HG03064 (cell line): Measurements from ENCODE around the gene EIPR1.
"Not testable (repeated sequence)": the region's sequence is repeated elsewhere in the genome, so short reads cannot be mapped to it uniquely, and the experiment has no call there.

Experiments
- ATAC-seq: cut with Tn5 transposase; IDR thresholded peaks from one replicate; pipeline ENCODE4 v1.9.1; 2021; ENCODE audit warnings: low read depth; ENCODE audit not compliant: unreplicated experiment

The EIPR1 gene

DNA sequence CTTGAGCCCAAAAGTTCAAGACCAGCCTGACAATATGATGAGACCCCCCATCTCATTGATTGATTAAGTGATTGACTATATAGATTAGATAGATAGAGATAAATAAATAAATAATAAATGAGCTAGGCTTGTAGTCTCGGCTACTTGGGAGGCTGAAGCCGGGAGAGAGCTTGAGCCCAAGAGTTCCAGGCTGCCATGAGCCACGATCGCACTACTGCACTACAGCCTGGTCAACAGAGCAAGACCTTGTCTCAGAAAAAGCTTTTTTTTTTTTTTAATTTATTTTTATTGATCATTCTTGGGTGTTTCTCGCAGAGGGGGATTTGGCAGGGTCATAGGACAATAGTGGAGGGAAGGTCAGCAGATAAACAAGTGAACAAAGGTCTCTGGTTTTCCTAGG, 12.4 kb downstream of the EIPR1 start:
- no peak for ATAC-seq

DNA sequence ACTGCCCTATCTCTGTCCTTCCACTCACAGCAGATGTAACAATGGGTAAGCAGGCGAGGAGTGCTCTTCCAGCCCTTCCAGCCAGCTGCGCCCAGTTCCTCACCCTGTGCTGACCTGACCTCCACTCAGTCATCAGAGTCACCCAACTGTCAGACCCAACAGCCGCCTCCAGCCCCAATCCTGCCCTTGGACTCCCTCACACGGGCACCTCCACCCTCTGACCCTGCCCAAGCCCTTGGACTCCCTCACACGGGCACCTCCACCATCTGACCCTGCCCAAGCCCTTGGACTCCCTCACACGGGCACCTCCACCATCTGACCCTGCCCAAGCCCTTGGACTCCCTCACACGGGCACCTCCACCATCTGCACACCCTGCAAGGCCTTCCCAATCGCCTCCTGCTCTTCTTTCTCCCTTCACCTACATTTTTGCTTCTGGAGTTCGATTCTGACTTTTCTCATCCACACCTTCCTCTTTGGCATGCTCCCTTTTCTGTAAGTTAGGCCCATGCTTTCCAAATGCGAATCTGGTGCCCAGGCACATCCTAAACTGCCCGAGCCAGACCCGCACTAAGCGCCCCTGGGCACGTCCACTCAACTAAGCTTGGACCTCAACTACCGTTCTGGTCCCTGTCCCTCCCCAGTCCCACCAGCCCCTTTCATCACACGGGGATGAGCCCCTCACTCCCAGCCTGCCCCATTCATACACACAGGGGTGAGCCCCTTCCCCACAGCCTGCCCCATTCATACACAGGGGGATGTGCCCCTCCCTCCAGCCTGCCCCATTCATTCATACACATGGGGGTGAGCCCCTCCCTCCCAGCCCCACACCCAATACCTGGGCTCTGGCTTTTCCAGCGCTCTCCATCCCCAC, 15.9 kb downstream of the EIPR1 start:
- ATAC-seq = no peak

DNA sequence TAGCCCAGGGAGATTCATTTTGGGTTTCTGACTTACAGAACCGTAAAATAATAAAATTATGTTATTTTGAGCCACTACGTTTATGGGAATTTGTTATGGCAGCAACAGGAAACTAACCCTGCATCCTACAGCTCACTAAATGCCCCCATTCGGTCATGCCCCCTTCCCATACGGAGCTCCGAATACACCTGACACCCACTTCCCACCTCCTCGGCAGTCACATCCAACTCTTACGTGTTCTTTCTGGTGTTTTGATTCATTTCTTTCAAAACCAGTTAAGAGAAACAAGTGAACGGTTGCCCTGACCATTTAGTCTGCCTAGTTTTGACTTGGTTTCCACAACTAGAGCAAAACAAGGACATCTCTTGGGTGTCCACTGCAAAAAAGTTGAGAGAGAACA, 19.7 kb downstream of the EIPR1 start:
- no peak for ATAC-seq

DNA sequence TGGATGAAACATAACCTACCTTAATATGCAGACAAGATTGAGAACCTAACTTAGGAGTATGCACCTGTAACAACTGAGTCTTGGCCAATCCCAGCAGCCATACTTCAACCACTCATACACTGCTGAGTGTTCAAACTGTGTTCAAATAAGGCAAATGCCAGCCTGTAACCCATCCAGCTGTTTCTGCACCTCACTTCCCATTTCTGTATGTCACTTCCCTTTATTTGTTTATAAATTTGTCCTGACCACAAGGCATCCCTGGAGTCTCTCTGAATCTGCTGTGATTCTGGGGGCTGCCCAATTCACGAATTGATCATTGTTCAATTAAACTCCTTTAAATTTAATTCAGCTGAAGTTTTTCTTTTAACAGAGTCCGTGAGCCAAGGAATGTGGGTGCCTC, 20.2 kb downstream of the EIPR1 start:
- not testable (repeated sequence) for ATAC-seq

DNA sequence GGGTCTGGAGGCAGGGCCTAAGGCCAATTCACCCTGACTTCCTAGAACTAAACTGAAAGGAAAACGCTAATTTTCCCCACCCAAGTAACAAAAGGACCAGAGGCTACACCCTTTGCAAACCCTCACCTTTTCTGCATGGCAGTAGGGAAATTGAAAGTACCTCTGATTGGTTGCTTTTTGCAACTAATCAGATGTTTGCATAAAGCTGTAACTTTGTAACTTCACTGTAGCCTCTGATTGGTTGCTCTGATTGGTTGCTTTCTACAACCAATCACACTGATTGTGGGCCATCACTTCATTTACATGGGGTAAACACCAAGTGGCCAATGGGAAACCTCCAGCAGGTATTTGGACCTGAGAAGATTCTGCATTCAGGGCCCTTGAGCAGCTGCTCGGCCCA, 20.8 kb downstream of the EIPR1 start:
- no peak for ATAC-seq

DNA sequence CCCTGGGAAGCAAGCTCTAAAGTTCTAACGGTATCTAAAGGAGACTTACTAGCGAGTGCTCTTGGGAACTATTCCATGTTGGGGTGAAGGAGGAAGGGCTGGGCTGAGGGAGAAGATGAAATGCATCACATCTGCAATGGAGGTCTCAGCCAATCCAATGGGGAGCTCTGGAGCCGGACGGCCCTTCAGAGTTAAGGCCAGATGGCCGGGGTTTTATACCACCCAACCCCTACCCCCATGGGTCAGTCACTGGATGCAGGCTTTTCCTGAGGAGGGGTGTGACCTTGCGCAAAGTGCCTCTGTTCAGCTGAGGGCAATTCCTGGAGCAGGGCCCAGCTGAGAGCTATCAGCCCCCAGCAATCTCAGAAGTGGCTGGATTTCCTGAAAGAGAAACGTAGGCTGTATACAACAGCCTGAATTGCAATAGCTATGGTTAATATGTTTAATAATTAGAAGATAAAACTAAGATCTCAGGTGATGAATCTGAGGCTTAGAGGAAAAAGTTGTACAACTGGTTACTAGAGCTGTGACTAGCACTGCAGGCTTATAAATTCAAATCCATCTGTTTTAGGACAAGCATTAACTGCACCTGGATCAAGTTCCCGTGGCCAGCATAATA, 21.6 kb downstream of the EIPR1 start:
- no peak for ATAC-seq

DNA sequence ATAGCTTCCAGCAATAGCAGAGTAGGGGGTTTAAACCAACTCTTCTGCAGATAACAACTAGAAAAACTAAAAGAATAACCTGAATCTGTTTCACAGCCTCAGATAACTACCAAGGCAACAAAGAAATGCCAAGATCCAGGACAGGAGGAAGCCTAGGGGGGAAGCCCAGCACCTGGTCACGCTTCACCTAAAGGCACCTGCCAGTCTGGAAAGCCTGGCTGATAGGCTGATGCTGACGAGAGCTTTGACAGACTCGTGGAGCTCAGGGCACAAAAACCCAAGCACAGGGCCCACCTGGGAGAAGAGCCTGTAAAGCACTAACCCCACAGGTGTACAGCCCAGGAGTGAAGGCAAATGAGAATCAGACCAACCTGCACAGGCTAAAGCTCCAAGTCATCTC, 22.6 kb downstream of the EIPR1 start:
- no peak for ATAC-seq

DNA sequence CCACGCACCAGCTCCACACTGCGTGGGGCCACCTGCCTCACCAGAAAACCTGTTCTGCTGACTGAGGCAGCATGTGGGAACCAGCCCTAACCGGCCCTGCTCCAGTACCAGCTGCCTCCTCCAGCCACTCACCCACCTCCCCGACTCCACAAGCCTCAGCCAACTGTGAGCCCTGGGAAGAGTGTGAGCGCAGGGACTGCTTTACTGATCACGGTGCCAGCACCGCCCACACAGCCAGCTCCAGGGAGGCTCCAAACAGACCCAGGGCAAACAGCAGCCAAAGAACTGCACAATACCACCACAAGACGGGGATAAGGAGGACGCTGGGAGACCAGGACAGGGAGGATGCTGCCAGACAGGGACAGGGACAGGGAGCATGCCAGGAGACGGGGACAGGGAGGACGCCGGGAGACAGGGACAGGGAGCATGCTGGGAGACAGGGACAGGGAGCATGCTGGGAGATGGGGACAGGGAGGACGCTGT, 28.4 kb downstream of the EIPR1 start:
- ATAC-seq = no peak

DNA sequence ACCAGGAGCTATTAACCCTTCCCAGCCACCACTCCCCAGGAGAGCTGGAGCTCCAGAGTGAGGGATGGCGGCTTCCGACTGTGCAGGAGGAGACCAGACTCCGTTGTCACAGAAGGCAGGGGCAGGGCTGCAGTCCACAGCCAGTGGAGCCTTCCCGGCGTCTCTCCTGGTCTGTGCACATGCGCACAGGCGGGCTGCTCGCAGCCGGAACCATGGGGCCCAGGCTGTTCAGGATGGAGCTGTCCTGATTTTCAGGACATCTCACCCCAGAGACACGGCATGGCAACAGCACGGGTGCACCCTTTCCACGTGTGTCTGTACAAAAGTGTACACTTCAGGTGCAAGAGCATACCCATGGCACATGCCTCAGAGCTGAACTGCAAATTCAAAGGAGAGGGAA, 28.9 kb downstream of the EIPR1 start:
- no peak for ATAC-seq

DNA sequence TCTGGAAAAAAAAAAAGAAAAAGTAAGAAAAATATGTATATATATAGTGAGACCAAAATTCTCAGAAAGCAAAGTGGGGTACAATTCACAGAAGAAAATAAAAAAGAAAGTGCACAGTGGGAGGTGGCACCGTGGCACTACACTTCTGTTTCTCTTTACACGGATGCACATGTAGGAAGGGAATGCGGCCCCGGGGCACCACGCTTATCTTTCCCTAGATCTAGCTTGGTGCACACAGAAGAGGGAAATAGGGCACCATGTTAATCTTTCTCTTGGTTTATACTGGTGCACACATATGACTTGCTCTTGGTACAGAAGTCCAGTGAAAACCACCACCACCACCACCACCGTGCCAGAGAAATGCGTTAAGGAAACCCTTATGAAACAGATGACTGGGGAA, 32.0 kb downstream of the EIPR1 start:
- ATAC-seq = no peak

DNA sequence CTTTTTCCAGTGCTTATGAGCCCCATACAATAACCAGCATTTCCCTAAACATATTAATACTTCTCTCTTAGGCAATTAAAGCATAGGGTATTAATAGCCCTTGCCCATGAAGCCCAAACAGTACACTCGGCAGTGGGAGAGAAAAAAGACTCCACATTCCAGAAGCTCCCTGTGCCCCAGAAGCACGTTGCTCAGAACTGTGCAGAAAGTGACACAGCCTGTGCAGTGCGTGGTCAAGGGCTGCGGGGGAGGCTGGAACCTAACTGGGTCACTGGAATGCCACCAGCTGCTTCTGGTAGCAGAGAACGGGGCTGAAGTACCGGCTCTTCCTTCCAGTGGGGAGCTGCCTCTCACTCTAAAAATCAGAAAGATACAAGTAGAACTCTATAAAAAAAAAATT, 32.7 kb downstream of the EIPR1 start:
- no peak for ATAC-seq

DNA sequence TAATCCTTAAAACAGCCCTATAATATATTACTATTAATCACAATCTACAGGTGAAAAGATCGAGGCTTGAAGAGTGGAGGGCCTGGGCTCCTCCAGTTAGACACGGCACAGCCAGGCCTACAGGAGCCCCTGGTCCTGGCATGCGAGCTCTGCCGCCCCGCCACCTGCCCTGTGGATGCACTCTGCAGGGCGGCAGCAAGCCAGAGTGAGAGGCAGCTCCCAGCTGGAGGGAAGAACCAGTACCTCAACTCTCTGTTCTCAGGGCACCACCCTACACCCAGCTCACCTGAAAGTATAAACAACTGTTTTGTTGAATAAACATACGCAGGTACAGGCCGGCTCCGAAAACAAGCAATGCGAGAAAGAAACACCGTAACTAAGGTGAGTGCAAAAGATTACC, 34.6 kb downstream of the EIPR1 start:
- no peak for ATAC-seq

DNA sequence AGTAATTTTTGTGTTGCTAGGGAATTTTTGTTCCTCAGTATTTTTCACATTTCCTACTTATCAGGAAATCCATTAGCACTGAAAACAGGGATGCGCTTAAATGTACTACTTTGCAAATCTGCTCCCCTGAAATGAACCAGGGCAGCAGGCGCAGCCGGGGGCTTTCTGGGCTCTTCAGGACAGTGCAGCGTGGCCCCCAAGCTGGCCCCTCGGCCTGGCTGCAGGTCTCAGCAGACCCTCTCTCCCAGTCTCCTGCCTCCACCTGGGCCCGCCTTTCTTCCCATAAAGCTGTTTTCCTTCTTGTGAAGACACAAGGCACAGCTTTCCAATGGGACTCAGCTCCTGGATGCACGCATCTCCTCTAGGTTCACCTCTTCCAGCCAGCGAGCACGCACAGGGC, 35.3 kb downstream of the EIPR1 start:
- no peak for ATAC-seq

DNA sequence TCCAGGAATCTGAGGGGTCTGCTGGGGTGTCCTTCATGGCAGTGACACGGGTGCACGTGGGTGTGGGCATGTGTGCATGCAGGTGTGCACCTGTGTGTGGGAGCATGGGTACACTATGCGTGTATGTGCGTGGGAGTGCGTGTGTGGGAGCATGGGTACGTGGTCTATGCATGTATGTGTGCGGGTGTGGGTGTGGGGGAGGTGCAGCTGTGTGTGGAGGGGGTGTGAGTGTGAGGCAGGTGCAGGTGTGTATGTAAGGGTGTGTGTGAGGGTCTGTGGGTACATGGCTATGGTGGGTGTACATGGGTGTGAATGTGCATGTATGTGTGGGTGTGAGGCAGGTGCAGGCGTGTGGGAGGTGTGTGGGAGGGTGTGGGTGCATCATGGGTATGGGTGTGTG, 36.3 kb downstream of the EIPR1 start:
- ATAC-seq = no peak

DNA sequence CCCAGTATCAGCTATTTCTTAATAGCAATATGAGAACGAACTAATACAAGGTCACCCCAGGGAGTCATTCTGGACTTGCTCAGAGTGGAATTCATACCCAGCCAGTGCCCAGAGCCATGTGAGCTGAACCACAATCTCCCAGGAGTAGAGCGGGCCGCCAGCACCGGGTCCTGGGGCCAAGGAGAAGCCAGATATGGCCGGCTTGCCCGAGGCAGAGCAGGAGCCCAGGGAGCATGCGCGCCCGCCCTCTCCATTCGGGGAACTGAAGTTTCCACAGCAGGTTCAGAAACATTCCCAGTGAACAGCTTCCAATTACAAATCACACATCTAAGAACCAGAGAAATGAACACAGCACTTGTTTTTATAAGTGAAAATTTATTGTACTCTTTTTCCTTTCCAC, 37.5 kb downstream of the EIPR1 start:
- no peak for ATAC-seq

DNA sequence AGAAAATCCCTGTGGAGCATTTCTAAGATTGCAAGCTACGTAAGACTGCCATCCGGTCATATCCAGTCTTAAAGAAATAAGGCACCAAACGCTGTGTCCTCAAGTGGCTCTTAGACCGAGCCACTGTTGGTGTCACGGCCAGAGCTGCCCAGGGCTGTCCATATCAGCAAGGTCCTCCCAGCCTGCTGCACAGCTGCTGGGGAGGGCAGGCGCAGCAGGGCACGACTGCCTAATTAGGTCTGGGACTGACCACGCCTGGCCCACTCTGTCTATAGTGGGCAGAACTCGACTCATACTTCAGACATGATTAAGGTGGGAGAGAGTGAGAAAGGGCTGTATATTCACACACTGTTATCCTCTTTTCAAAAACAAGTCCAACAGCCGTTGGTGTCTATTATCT, 39.3 kb downstream of the EIPR1 start:
- no peak for ATAC-seq

DNA sequence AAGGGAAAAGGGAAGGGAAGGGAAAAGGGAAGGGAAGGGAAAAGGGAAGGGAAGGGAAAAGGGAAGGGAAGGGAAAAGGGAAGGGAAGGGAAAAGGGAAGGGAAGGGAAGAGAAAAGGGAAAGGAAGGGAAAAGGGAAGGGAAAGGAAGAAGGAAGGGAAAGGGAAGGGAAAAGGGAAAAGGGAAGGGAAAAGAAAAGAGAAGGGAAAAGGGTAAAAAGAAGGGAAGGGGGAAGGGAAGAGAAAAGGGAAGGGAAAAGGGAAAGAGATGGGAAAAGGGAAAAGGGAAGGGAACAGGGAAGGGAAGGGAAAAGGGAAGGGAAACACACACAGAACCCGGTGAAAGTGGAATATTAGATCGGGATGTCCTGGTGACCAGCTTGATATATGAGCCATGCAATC, 40.8 kb downstream of the EIPR1 start:
- ATAC-seq = no peak

DNA sequence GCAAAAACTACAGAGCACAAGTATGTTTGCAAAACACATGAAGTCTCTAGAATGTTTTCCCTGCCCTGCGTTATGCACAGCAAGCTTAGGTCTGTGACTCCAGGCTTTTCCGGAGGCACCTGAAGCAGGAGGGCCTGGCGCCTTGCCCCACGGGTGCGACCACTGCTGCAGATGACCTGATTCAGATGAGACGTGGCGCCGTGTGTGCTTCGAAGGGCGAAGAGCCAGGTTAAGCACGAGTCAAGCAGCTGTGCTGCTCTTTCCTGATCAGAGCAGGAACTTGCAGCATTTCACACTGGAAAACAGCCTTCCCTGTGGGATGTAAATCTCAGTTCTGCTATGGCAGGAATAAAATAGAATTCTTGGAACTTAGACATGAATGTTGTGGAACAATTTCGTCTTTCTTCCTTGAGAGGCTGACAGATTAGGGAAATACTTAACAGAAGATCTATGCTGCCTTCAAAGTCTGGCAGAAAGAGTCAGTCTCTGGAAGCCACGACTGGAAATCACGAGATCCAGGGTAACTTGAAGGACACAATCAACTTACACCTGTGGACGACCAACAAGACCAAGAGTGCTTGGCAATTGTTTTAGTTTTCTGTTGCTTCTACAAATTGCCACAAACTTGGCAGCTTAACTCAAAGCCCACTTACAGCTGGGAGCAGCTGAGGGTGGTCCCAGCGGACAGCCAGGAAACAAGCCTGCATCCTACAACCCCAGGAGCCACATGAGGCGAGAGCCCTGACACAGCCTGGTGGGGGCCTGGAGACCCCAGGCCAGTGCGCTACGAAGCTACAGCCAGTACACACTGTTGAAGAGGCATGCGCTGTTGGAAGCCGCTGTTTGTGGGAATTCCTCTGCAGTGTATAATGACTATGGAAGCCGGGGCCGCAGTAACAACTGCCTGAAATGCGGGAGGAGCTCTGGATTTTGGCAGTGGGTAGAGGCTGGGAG, 42.9 kb downstream of the EIPR1 start:
- ATAC-seq = no peak

DNA sequence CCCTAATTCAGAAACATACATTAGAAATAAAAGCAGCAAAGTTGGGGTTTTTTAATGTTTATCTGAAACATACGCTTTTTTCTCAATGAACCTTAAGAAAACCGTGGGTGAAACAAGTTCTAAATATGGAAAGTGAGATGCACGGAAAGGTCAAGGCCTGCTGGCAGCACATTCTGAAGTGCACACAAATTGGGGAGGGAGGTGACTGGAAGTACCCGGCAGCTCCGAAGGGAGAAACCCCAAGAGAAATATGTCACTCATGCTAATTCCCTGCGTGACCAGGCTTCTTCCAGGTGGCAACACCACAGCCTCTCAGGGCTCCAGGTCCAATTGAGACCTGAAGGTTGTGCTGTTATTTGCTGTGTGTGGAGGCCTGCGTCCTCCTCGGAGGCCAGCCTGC, 45.5 kb downstream of the EIPR1 start:
- ATAC-seq = no peak

DNA sequence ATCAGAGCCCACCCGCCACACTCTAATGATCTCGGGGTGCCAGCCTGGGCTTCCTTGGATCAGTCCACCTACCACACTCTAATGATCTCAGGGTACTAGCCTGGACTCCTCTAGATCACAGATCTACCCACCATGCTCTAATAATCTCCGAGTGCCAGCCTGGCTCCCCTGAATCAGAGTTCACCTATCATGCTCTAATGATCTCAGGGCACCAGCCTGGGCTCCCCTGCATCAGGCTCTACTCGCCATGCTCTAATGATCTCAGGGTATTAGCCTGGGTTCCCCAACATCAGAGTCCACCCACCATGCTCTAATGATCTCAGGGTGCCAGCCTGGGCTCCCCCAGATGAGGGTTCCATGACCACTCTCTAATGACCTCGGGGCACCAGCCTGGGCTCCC, 48.1 kb downstream of the EIPR1 start:
- no peak for ATAC-seq

DNA sequence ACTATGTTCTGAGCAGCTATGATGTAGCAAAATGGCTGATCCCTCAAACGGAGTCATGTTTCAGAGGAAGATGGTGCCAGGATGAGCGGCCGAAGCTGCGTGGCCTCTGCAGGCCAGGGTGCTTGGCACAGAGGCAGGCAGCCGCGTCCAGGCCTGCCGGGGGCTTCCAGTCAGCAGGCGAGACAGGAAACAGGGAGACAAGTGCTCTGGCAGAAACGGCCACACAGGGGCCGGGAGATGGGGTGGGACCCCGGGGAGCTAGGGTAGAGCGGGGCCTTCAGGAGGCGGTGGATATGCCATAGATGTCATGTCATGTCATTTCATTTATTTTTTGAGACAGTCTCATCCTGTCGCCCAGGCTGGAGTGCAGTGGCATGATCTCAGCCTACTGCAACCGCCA, 50.7 kb downstream of the EIPR1 start:
- ATAC-seq = no peak
